ENCODE measurements around the gene LATS2. TPM values are rescaled to one million over a fixed set of nuclear protein-coding genes. Genes with fewer than 3 reads are reported as not detected.

Gene LATS2
- 9.3 to 10.2 TPM (median 9.4 TPM) in 5 replicates for total RNA-seq (2022; extraction: Qiagen RNA extraction; ENCODE audit: low read depth)

GRCh38 chr13:21061029-21061763 is at the start of gene LATS2:
LATS2 (minus strand) TSS chr13:21061586; CDS start chr13:21046026, 15,560 bp downstream.

Other genes starting within 250 kb of the LATS2 start
- gene XPO4, start 158.8 kb downstream of the LATS2 start, total RNA-seq (2022; extraction: Qiagen RNA extraction; ENCODE audit: low read depth), result 4.7 to 6.5 TPM (median 6.2 TPM) in 5 replicates
- 111 to 177 TPM (median 154 TPM) in 5 replicates for gene SAP18, start 78.5 kb upstream of the LATS2 start, total RNA-seq (2022; extraction: Qiagen RNA extraction; ENCODE audit: low read depth)
- 11.8 to 17.0 TPM (median 13.3 TPM) in 5 replicates for gene SKA3, start 115.0 kb upstream of the LATS2 start, total RNA-seq (2022; extraction: Qiagen RNA extraction; ENCODE audit: low read depth)
- 21.5 to 27.8 TPM (median 24.8 TPM) in 5 replicates for gene MRPL57, start 115.1 kb upstream of the LATS2 start, total RNA-seq (2022; extraction: Qiagen RNA extraction; ENCODE audit: low read depth)